HG03575 (cell line): ENCODE measurements around the gene AACS.
"Not testable (repeated sequence)": the region's sequence is repeated elsewhere in the genome, so short reads cannot be mapped to it uniquely, and the experiment has no call there.

Source experiments
- ATAC-seq: cut with Tn5 transposase; IDR thresholded peaks from one replicate; pipeline ENCODE4 v1.9.1; 2021; ENCODE audit not compliant: unreplicated experiment, insufficient number of reproducible peaks, low FRiP score; ENCODE audit errors: extremely low read depth

The AACS gene

DNA sequence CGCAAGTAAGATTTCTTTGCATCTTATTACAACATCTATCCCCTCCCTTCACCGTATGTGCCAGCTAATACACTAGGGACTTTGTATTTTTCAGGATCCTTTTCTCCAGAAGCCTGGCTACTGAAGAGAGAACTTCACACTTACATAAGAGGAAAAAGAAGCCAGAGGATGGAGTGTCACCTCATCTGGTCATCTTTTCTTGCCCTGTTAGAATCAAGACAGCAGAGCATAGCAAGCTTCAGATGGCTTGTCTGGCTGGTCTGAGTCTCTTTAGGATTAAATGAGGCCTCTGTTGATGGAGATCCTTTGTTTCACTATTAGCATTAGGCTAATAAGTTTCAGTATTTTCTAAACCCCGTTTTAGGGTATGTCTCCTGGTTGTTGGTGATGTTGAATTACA, 14.4 kb upstream of the AACS start:
- ATAC-seq, result no peak

DNA sequence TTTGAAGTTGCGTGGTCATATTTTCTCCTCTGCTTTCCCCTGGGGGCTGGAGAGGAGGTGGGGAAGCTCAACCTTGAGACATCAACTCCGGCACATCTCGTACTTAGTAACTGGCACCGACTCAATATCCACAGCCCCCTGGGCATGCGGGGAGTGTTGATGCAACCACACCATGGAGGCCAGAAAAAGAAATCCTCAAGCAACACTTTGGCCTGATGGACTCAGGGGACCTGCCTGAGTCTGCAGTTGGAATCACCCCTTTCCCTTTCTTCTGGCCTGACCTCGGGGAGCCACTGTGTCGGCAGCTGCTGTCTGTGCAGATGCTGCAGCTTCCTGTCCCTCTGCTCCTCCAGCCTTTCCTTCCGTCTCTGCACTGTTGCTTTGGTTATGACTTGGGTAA, 11.4 kb upstream of the AACS start:
- ATAC-seq, result no peak

DNA sequence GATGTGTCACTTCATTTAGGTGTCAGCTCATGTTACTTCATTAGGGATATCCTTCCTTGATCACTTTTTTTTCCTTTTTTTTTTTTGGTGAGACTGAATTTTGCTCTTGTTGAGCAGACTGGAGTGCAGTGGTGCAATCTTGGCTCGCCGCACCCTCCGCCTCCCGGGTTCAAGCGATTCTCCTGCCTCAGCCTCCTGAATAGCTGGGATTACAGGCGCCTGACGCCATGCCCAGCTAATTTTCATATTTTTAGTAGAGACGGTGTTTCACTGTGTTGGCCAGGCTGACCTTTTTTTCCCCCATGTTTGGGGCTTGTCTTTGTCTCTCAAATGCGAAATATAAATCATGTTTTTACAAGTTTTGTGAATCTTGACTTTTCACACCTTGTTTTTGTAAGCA, 9.6 kb upstream of the AACS start:
- no peak for ATAC-seq

DNA sequence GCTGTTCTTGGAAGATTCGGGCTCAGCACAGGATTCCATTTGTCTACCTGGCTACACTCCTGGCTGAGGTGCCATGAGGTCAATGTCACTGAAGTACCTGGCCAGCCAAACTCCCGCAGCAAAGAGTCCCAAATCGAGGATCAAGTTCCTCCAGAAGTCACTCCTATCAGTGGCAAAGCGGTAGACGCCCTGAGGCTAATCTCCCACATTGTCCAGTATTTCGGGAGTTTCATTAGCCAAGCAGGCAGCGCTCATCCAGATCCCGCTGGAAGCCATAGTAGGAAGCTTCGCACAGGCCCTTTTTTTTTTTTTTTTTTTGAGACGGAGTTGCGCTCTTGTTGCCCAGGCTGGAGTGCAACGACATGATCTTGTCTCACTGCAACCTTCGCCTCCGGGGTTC, 8.9 kb upstream of the AACS start:
- no peak for ATAC-seq

DNA sequence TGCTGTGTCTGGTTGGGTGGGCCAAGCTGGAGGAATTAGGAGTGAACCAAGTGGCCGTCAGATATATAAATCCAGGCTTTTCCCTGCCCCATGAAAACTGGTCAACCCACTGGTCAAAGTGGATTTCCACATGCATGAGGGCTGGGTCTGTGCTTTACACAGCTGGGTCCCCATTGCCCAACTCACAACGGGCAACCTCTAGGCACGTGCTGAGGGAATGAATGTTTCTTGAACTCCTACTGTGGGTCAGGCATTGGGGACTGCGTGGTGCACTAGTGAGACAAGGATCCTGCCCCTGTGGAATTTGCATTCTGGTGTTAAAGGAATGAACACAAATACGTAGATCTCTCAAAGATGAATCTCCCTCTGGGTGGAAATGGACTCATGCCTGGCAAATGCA, 7.5 kb upstream of the AACS start:
- ATAC-seq, result no peak

DNA sequence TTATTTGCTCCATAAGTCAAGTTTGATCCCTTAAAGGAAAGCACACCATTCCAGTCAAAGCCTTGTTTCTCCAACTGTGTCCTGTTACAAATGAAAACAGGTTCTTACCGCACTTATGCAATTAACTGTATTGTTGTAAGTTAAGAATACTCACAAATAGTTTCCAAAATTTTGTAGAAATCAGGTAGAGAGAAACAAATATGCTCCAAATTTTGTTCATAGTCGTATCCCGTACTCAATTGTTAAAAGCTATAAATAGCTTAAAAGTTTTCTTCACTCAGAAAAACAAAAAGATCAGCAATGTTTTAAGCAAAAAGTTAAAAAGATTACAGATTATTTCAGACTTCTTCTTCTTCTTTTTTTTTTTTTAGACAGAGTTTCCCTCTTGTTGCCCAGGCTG, 4.0 kb upstream of the AACS start:
- no peak for ATAC-seq

DNA sequence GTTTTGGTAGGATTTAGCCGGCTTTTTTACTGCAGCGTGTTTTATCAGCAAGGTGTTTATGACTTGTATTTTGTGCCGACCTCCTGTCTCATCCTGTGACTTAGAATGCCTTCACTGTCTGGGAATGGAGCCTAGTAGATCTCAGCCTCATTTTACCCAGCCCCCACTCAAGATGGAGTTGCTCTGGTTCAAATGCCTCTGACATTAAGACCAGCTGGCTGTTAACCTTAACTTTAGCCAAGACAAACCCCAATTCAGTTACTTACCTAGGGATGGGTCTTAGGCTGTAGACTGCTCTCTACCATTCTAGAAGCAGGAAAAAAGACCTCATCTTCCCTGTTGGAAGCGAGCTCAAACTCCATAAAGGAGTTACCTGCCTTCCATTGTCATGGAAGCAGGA, 1.7 kb upstream of the AACS start:
- not testable (repeated sequence) for ATAC-seq

DNA sequence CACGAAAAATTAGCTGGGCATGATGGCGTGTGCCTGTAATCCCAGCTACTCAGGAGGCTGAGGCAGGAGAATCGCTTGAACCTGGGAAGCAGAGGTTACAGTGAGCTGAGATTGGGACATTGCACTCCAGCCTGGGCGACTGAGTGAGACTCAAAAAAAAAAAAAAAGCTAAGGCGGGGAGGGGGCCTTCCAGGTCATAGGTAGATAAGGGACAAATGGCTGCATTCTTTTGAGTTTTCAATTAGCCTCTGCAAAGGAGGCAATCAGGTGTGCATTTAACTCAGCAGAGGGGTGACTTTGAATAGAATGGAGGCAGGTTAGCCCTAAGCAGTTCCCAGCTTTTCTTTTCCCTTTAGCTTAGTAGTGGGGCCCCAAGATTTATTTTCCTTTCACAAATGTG, 743 bp upstream of the AACS start:
- no peak for ATAC-seq

DNA sequence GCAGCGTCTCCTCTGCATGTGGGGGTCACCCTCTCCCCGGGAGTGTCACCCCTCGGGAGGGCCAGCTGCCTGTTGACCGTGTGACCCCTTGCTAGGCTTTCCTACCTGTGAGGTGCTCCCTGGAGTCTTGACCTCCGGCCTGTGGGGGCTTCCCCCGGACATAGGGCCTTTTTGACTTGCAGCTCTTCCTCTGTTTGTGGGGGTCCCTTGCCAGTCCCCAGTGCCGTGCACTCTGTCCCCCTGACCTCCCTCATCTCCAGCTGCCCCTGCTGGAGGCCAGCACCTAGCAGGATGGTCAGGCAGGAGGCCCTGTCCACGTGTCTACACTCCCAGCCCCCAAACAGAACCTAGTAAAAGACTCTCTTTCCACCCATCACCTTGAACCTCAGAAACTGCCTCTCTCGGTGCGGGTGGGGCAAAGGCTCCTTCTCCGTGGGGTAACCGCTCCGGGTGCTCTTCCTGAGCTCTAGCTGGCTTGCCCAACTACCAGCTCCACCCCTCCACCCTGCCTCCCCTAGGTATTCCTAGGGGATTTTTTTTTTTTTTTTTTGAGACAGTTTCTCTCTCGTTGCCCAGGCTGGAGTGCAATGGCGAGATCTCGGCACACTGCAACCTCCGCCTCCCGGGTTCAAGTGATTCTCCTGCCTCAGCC, 810 bp downstream of the AACS start:
- no peak for ATAC-seq

DNA sequence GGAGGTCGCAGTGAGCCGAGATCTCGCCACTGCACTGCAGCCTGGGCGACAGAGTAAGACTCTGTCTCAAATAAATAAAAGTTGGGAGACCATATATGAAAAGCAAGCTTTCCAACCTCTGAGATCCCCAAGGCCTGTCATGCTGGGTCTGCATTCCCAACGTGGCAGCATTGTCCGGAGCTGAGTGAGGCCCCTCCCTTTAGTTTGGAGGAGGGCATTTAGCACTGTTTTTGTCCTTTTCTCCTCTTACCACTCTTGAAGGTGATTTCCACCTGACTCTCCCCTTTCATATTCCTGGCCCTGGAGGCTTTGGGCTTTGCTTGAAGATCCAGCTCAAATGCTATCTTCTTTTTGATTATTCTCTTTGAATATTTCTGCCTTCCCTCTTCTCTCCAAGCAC, 3.2 kb downstream of the AACS start:
- no peak for ATAC-seq

DNA sequence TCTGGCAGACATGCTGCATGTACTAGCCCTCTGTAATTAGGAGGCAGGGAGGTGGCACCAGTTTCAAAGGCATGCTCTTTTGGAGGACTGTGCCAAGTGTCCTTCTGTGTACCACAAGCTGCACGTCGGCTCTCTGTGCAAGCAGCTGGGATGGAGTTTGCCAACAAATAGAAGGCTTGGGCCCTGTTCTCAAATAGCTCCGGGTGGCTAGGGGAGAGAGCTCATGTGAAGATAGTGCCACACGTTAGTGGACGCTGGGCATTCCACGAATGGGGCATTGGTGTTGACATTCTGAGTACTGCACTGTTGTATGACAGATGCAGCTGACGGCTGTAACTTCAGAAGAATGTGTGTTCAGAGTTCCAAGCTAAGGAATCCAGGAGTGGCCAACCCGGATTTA, 4.4 kb downstream of the AACS start:
- ATAC-seq, result no peak

DNA sequence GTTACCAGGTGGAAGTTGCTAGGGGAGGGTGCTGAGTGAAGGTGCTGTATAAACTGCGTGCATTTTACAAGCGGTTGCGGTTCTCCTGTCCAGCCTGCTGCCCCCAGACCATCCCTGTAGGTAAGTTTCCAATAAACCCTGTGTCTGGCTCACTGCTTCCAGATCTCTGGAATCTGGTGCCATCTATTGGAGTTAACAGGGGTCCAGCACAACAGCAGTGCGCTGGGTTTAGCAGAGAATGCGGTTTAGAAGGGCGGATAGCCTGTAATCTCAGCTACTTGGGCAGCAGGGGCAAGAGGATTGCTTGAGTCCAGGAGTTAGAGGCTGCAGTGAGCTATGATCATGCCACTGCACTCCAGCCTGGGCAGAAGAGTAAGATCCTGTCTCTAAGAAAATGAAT, 4.9 kb downstream of the AACS start:
- no peak for ATAC-seq

DNA sequence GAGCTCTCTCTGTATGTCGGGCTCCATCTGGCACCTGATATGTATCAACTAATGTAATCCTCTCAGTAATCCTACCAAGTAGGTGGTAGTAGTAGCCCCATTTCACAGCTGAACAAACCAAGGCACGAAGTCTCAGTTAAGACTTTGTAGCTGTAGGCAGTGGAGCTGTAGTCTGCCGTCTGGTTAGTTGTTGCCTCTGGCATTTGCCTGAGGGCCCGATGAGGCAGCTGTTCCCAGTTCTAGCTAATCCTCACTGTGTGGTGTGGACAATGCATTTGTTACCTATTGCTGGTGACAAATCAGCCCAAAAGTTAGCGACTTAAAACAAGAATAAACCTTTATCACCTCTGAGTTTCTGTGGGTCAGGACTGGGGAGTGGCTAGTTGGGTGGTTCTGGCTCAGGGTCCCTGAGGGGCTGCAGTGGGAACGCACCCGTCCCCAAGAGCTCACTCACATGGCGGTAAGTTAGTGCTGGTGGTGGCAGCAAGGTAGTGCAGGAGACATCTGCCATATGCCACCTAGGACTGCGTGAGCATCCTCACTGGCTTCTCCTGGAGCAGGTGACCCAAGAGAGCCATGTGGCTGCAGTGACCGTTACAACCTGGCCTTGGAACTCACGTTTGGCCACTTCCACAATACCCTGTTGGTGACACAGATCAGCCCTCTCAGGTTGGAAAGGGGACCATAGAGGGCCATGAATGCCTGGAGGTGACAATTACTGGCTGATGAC, 5.6 kb downstream of the AACS start:
- ATAC-seq, result no peak

DNA sequence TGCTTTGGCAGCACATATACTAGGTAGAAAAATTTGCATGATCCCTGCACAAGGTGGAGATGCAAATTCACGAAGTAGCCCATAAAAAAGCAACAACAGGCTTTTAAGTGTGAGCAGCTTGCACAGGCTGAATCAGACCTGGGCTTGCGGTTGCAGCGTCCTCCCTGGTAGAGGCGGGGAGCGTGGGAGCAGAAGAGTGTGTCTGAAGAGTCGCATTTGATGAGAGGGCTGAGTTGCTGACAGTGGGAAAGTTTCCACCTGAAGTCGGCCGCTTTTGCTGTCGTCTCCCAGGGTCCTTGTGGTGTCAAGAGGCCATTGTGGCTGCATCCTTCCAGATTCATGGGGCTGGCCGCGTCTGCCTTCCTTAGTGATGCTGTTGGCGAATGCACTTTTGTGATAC, 6.2 kb downstream of the AACS start:
- ATAC-seq, result no peak

DNA sequence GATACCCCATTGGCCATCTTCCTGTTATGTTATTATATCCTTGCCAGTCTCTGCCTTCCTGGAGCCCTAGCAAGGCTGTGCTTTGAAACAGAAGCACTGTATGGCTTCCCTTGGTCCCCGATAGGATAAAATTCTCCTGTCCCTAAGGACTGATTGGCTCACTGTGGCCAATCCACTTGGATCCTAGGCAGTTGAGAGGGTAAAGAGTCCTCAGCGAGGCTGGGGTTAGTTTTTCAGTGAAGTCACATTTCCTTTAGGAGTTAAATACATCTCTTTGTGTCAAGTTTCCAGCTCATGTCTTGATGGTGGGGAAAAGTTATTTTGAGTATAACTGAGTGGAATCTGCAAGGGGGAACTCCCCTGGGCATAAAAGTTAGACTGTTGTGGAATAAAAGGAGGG, 7.3 kb downstream of the AACS start:
- no peak for ATAC-seq

DNA sequence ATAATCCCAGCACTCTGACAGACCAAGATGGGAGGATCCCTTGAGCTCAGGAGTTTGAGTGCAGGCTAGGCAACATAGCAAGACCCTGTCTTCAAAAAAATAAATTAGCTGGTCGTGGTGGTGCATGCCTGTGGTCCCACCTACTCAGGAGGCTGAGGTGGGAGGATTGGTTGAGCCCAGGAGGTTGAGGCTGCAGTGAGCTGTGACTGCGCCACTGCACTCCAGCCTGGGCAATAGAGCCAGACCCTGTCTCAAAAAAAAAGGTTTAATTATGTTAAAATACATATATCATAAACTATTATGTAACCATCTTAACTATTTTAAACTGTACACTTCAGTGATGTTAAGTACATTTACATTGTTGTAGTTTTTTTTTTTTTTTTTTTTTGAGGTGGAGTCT, 9.1 kb downstream of the AACS start:
- not testable (repeated sequence) for ATAC-seq

DNA sequence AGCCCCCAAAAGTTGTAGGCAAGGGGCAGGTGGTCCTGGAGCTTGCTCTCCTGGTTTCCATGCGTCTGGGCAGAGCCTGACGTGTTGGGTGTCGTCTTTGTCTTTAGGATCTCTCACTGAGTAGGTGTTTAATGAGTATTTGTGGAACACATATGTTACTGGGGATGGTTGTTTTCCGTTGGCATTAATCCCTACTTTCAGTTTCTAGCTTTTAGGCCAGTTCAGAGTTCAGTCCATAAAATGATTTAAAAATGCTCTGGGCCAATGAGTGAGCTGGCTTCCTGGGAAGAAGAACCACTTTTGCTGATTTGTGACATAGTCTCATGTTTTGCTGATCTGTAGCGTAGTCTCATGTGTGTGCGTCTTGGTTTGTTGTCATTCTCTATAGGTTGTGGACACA, 10.9 kb downstream of the AACS start:
- ATAC-seq, result no peak

DNA sequence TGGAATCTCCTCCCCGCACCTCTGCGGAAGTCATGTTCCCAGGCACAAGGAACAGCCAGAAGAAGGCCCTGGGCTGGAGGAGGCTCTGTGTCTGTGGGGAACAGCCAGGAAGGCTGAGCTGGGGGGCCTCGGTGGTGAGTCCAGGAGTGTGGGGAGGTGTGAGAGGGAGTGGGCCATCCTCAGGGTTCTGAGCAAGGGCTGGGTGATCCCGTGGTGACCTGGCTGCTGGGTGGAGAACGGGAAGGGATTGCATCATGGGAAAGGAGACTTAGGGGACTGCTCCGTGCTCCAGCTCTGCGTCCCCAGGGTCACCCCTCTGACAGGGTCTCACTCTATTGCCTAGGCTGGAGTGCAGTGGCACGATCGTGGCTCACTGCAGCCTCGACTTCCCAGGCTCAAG, 13.8 kb downstream of the AACS start:
- no peak for ATAC-seq

DNA sequence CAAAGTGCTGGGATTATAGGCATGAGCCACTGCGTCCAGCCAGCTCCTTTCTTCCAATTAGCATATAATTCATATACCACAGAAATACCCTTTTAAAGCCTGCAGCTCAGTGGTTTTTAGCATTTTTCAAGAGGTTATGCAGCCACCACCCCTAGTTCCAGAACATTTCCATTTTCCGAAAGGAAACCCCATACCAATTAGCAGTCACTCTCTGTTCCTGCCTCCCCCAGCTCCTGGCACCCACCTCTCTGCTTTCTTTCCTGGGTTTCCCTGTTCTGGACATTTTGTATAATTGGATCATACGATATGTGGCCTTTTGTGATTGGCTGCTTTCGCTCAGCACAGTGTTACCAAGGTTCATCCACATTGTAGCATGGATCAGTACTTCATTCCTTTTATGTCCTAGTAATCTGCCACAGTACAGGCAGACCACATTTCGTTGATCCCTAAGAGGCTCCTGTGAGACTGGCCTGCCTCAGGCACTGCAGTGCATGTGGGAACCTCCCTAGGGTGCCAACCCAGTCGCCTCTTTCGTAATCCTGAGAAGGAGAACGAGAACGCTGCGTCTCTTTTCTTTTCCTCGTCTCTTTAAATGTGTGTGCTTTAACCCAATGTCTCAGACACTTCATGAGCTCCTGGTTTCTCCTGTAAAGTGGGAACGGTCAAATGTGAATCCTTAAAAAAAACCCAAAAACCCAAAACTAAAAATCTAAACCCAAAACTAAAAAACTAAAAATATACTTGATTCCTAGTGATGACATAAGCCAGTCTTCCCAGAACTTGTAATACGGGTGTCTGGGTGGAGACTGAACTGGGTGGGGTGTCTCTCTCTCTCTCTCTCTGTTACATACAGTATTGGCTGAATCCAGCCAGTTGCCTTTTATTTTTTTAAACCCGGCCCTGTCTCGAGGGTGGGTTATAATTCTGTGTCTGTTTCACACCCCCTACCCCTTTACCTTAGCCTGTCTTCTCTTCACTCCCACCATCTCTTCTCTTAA, 14.7 kb downstream of the AACS start:
- no peak for ATAC-seq

DNA sequence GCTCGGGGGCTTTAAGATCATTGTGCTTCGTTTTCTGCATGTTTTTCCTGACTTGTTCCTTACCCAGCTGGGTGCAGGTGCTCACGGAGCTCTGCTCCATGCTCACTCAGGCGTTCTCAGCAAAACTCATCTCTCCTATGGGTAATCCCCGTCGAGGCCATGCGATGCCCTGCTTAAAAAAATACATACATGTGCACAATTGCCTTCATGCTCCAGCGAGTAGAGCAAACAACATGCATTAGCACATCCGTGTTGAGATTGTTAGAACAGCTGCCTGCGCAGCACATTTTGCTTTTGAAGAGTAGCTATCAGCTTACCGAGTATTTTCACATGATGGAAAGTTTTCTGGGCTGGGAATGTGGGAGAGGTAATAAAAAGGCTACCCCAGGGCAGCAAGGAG, 16.2 kb downstream of the AACS start:
- ATAC-seq, result no peak
